Type B pancreatic cell (in vitro differentiated cells): ENCODE results near the gene TEX19. TPM values are rescaled to one million over a fixed set of nuclear protein-coding genes. Genes with fewer than 3 reads are reported as not detected.
A peak's percentile ranks its signal among the peaks of the same experiment; 100 is the strongest.

Experiments
- DNase-seq: peaks from one replicate; pipeline ENCODE4 v3.0.0; 2021; ENCODE audit warnings: mixed read lengths; ENCODE audit not compliant: unreplicated experiment; ENCODE audit errors: extremely low spot score
- H3K27ac Mint-ChIP-seq: 2 replicates; pipeline ENCODE4 v1.8.0; 2021; ENCODE audit warnings: mild to moderate bottlenecking, mixed read lengths
- H3K27me3 Mint-ChIP-seq: 2 replicates; pipeline ENCODE4 v1.8.0; 2021; ENCODE audit warnings: mixed read lengths
- H3K36me3 Mint-ChIP-seq: 2 replicates; pipeline ENCODE4 v1.8.0; 2021; ENCODE audit warnings: mixed read lengths
- H3K4me1 Mint-ChIP-seq: one replicate; pipeline ENCODE4 v1.8.0; 2021; ENCODE audit warnings: mixed read lengths; ENCODE audit not compliant: unreplicated experiment
- H3K4me3 Mint-ChIP-seq: 2 replicates; pipeline ENCODE4 v1.8.0; 2021; ENCODE audit warnings: mild to moderate bottlenecking, mixed read lengths
- H3K9me3 Mint-ChIP-seq: 2 replicates; pipeline ENCODE4 v1.8.0; 2021; ENCODE audit warnings: mixed read lengths
- total RNA-seq: library from RNA; stranded (reverse); gene quantifications from 2 replicates; pipeline ENCODE4 v1.2.1, GENCODE V29; 2021; ENCODE audit warnings: low replicate concordance
- TF ChIP-seq, protein P1 (sequence below): fragments of 200-600 bp; sonication (generic); conservative IDR thresholded peaks from 2 replicates; pipeline ENCODE4 v1.5.0; 2021; ENCODE audit warnings: antibody characterized with exemption, mild to moderate bottlenecking

Gene TEX19
- total RNA-seq, 1 donor from 2014 or later: 0.14 TPM

DNA sequence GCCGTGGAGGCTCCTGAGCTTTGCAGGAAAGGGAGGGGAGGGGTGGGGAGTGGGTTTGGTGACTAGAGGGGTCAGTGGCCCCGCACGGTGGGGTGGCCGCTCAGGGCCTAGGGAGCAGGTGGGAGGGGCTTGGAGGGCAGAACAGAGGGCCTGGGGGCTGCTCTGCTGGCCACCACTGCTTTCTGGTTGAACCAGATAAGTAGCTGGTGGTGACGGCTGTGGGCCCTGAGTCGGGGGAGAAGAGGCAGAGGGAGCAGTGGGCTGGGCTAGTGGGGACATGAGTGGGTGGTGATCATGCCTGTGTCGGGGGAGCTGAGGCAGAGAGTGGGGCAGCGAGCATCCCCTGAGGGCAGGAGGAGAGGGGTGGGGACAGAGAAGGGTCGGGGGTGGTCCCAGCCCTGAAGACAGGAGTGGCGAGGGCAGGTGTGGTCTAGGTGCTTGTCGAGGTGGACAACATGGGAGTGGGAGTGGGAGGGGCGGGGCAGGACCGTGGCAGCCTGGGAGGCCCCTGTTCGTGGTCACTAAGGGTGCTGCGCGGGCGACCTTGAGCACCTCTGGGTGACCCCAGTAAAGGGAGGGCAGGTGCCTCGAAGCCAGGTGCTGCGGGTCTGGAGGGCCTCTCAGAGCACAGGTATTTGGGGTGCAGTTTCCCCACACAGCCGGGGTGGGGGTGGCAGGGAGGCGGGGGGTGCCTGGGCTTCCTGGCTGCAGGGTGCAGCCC is 35.4 kb upstream of the TEX19 start:
- peaks cover 5% of the 10 kb centered on the region for H3K4me1 Mint-ChIP-seq
- no peak for DNase-seq
- no peaks in the 10 kb centered on the region for H3K36me3 Mint-ChIP-seq
- no peak overlapping the region for H3K4me3 Mint-ChIP-seq
- TF ChIP-seq, protein P1, sequence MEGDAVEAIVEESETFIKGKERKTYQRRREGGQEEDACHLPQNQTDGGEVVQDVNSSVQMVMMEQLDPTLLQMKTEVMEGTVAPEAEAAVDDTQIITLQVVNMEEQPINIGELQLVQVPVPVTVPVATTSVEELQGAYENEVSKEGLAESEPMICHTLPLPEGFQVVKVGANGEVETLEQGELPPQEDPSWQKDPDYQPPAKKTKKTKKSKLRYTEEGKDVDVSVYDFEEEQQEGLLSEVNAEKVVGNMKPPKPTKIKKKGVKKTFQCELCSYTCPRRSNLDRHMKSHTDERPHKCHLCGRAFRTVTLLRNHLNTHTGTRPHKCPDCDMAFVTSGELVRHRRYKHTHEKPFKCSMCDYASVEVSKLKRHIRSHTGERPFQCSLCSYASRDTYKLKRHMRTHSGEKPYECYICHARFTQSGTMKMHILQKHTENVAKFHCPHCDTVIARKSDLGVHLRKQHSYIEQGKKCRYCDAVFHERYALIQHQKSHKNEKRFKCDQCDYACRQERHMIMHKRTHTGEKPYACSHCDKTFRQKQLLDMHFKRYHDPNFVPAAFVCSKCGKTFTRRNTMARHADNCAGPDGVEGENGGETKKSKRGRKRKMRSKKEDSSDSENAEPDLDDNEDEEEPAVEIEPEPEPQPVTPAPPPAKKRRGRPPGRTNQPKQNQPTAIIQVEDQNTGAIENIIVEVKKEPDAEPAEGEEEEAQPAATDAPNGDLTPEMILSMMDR: no peak
- H3K27ac Mint-ChIP-seq: no peak overlapping the region
- H3K9me3 Mint-ChIP-seq: no peaks in the 10 kb centered on the region
- peaks cover 3% of the 10 kb centered on the region for H3K27me3 Mint-ChIP-seq

DNA sequence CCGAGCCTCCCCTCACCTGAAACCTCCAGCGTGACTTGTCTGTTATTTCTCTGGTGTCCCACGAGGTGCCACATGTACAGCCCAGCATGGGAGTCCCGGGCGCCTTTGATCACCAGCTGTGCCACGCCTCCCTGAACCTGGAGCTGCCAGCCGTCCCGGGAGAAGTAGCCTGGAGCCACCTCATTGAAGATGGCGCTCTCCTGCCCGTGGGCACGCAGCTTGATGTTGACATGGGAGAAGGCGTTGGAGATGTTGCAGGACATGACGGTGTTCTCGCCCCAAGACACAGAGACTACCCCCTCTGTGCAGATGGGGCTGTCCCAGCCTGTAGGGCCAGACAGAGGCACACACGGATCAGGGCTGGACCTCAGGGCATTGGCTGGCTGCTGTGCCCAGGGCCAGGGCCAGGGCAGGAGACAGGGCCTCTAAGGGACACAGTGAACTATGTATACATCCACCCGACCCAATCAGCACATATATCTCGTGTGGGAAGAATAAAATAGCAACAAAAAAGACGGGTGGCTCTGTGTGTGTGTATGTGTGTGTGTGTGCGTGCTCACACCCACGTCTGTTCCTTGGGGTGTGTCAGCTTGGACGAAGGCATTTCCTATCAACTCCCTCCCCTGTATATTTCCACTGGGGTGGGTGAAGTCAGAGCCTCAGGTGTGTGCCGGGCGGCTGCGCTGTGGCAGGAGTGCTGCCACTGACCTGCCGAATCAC is 34.3 kb upstream of the TEX19 start:
- DNase-seq: no peak
- H3K27ac Mint-ChIP-seq: no peak overlapping the region
- TF ChIP-seq, protein P1: no peak
- H3K4me3 Mint-ChIP-seq: peak overlapping the region; percentile 9
- no peaks in the 10 kb centered on the region for H3K36me3 Mint-ChIP-seq
- H3K9me3 Mint-ChIP-seq: no peaks in the 10 kb centered on the region
- peaks cover 5% of the 10 kb centered on the region for H3K4me1 Mint-ChIP-seq
- H3K27me3 Mint-ChIP-seq: peaks cover 3% of the 10 kb centered on the region

DNA sequence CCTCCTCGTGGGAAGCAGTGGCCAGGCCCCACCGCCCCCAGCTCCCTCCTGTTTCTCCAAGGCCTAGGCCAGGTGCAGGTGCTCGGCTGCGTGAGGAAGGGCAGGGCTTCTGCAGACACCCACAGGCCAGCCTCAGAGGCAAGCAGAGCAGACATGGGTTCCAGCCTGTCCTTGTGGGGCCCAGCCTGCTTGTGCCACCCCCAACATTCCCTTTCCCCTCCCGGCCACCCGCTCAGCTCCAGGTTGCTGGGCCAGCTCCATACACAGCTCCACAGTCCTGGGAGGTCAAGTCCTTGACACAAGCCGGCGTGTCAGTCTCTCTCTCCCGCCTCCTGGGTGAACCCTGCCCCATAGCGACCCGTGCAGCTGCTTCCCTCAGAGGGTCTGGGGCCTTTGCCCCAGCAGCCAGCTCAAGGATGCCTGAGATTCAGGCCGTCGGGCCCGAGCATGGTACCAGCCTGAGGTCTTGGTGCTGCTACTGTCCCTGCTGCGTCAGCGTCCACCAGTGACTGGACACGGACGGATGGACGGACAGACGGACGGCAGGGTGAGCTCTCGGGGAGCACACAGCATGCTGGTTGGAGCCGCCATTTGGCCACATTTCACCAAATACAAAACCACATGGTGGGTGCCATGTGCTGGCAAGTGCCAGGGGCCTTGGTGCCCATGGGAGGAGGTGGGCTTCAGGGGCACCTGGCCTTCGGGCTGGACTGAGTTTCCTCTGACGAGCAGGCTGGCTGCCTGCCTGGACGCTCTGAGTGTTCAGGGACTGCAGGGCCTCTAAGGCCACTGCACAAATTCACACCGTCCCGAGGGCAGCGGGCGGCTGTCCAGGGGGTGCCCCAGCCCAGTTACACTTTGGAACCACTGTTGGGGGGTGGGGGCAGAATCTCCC is 33.5 kb upstream of the TEX19 start:
- H3K9me3 Mint-ChIP-seq: no peaks in the 10 kb centered on the region
- H3K36me3 Mint-ChIP-seq: no peaks in the 10 kb centered on the region
- no peak overlapping the region for H3K4me3 Mint-ChIP-seq
- no peak for DNase-seq
- TF ChIP-seq, protein P1: no peak
- H3K27me3 Mint-ChIP-seq: peaks cover 3% of the 10 kb centered on the region
- no peak overlapping the region for H3K27ac Mint-ChIP-seq
- H3K4me1 Mint-ChIP-seq: peaks cover 5% of the 10 kb centered on the region

DNA sequence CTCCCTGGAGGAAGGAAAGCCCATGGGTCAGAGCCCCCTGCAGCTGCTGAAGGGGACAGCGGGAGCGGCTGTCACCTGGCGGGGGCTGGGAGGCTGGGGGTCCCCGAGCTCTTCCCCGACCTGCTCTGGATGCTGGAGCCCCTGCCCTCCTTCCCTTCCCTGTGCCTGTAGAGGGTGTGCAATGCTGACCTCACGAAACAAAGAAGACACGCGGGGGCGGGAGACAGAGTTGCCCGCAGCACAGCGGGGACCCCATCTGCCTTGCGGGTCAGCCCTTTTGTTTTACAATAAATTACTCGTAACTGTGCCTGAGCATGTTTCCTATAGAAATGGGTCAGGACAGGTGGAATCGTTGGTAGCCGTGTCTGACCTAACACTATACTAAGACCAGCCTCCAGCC is 31.8 kb upstream of the TEX19 start:
- Mint-ChIP-seq H3K27ac (no peak overlapping the region), H3K36me3 (no peaks in the 10 kb centered on the region), H3K9me3 (no peaks in the 10 kb centered on the region), H3K4me1 (peaks cover 5% of the 10 kb centered on the region), H3K4me3 (no peak overlapping the region), H3K27me3 (no peaks in the 10 kb centered on the region)
- TF ChIP-seq, protein P1: no peak
- DNase-seq: no peak

DNA sequence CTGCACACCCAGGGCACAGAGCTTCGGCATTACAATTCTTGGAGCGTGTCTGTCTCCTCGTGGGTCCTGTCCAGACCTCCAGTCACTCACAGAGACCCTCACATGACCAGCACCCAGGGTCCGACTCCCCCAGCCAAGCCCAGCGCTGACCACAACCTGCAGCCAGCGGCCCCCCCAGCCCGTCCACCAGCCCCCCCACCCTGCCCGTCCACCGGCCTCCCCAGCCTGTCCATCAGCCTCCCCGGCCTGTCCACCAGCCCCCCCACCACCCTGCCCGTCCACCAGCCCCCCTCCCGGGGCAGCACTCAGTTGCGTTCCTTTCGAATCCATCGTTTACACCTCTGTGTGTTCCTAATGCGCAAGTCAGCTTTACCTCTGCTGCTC is 31.3 kb upstream of the TEX19 start:
- Mint-ChIP-seq H3K27ac (peak overlapping the region; percentile 29), H3K36me3 (no peaks in the 10 kb centered on the region), H3K4me3 (no peak overlapping the region), H3K4me1 (peaks cover 6% of the 10 kb centered on the region), H3K9me3 (no peaks in the 10 kb centered on the region), H3K27me3 (peaks cover 2% of the 10 kb centered on the region)
- TF ChIP-seq, protein P1: no peak
- DNase-seq: no peak
